Activated T-helper 9 cell treated with anti-CD3 and anti-CD28 coated beads, Interleukin-2, amount 50 U/mL, for 16 hours (primary cell): ENCODE measurements around the gene SH2D6.
"Not testable (repeated sequence)": the region's sequence is repeated elsewhere in the genome, so short reads cannot be mapped to it uniquely, and the experiment has no call there.

Experiments used
- DNase-seq: peaks from one replicate; pipeline ENCODE4 v3.0.0-alpha.2; 2020; ENCODE audit warnings: low read depth

Gene SH2D6

GRCh38 chr2:85422072-85422457 is 3.6 kb downstream of the SH2D6 start:
- DNase-seq: no peak

DNA sequence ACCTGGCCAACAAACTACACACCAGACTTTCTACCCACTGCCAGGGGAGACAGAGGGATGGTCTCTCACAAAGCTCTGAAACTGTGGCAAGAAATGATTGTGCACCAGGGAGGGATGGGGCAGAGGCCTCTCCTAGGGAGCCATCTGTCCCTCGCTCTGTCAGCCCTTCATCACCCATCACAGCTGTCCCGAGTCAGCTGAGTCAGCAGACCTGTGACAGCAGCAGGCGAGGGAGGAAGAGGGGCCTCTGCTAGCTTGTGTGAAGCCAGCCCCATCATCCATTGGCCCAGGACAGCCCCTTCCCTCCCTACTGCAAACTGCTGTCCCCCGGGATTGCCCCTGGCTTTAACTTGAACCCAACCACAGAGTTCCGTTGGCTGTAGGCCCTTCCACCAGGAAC is 5.0 kb downstream of the SH2D6 start:
- no peak for DNase-seq

DNA sequence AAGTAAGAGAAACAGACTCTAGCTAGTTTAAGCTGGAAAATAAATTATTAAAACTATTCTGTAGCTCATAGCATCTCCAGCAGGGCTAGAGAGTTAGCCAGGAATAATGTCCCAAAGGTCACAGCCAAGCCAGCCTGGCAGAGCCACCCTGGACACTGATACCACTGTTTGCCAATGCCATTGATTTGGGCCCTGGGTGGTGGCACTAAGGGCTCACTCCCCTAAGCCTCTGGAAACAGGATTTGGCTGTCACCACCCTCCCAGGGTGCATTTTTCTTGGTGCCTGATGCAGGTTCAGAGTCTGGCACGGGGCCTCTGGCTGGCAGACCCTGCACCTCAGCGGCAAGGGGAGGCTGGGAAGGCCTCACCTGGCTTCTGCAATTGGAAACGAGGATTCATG is 7.1 kb downstream of the SH2D6 start:
- DNase-seq: no peak

- no peak for DNase-seq
These were observed 8.9 kb downstream of the SH2D6 start for GRCh38 chr2:85427300-85427835.

GRCh38 chr2:85428343-85428881 is 9.9 kb downstream of the SH2D6 start:
- DNase-seq: no peak

GRCh38 chr2:85429213-85429923 is 10.9 kb downstream of the SH2D6 start:
- DNase-seq: no peak

DNA sequence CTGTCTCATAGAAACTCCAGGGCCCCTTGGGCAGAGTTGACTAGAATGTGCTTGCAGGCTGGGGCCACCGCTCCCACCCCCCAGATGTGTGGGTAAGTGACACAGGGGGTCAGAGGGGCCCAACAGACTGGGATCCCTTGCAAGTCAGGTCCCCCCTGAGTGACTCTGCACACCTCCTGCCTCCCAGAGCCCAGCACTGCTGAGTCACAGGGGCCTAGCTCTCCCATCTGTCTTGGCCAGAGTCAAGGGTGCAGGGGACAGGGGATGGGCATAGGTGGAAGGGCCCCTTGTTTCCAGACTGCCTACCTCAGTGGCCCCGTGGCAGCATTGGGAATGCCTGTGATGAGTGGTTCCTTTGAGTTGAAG is 11.4 kb downstream of the SH2D6 start:
- no peak for DNase-seq

GRCh38 chr2:85430752-85431569 is 12.4 kb downstream of the SH2D6 start:
- DNase-seq: no peak

DNA sequence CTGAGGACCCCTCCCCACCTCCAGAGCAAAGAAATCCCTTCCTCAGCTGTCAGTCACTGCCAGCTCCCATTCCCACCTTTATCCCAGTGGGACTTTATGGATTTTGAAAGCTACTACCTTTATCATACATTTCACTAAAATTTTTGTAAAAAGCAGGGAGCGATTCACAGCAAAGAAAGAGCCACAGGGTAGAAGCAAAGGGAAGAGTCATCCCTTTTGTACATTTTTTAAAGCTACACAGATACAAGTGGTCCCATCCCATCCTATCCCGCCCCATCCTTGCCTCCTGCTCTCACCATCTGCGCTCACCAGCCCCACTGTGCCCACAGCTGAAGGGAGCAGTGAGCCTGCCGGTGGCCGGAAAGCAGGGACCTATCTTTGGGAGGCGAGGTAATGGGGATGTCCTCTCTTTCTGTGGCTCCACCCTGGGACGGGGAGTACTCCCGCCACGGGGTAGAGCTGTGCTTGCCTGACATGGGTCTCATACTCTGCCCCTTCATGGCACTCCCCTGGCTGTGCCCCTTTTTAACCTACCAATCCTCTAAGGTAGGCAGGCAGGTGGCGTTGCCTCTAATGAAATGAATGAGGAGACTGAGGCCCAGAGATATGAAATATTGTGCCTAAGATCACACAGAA is 13.2 kb downstream of the SH2D6 start:
- DNase-seq: no peak

DNA sequence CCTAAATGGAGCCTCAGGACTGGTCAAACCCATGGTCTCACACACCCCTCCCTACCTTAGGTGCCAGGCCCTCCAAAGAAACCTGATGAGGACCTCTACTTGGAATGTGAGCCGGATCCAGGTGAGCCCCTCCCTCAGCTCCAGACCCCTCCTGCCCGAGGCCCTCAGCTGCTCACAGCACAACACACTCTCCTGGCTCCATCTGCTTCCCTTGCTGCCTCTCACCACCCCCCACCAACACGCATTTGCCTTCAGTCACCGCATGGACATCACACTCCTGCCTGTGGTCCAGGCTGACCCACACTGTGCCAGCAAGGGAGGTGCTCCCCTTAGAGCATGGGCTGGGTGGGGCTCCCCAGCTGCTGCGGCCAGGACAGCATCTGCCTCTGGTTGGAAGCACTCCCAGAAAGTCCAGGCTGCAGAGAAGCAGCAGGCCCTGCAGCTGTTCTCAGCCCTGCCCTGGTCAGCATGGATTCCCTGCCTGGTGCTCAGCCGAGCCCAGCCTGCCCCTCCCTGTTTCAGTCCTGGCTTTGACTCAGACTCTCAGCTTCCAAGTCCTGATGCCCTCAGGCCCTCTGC is 15.1 kb downstream of the SH2D6 start:
- no peak for DNase-seq

GRCh38 chr2:85434696-85435095 is 16.2 kb downstream of the SH2D6 start:
- no peak for DNase-seq

GRCh38 chr2:85435220-85435958 is 16.9 kb downstream of the SH2D6 start:
- DNase-seq: no peak

GRCh38 chr2:85435981-85436835 is 17.7 kb downstream of the SH2D6 start:
- DNase-seq: no peak

DNA sequence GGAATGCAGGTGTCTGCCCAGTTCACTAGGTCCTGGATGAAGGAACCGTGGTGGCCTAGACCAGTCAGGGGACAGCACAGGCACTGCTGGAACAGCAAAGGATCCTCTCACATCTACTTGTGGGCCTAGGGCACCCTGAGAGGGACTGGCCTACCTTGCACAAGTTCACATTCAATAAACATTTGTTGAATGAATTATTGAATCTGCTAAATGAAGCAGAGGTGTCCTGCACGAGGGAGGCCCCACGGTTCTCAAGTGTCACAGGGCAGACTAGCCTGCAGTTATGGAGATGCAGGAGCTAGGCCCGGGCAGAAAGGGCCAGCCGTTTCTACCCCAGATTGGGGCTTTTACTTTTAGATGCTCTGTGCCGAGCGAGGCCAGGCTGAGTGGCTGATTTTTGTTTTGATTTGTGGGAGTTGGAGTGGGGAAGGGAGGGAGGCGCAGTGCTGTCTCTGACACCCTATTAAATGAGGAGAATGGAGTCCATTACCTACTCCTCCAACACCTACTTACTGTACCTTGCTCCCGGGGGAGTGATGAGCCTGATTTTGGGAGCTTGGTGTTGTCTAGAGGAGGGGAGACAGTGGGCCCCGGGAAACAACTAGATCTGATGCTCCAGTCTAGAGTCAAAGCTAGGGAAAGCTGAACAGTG is 18.4 kb downstream of the SH2D6 start:
- no peak for DNase-seq

GRCh38 chr2:85437488-85438200 is 19.1 kb downstream of the SH2D6 start:
- DNase-seq: peak; percentile 62

GRCh38 chr2:85438201-85439024 is 19.9 kb downstream of the SH2D6 start:
- no peak for DNase-seq

DNA sequence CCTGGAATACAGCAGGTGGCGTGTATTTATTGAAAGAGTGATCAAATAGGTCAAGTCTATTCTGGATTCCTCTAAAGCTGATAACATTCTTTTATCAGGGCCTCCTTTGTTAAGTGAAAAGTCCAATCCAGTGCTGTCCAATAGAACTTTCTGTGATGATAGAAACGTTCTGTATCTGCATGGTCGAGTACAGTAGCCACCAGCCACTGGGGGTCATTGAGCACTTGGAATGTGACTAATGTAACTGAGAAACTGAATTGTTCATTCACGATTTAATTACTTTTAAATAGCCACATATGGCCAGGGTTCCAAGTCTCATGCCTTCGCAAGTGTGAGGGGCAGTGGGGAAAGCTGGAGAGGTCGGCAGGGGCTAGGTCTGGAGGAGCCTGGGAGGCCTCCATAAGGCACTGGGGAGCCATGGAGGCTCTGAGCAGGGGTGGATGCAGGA is 20.5 kb downstream of the SH2D6 start:
- DNase-seq: no peak

- not testable (repeated sequence) for DNase-seq
These were observed 21.1 kb downstream of the SH2D6 start for GRCh38 chr2:85439569-85439968.
